Measurements from ENCODE around the gene NIN.
"Not testable (repeated sequence)": the region's sequence is repeated elsewhere in the genome, so short reads cannot be mapped to it uniquely, and the experiment has no call there.

Gene NIN

DNA sequence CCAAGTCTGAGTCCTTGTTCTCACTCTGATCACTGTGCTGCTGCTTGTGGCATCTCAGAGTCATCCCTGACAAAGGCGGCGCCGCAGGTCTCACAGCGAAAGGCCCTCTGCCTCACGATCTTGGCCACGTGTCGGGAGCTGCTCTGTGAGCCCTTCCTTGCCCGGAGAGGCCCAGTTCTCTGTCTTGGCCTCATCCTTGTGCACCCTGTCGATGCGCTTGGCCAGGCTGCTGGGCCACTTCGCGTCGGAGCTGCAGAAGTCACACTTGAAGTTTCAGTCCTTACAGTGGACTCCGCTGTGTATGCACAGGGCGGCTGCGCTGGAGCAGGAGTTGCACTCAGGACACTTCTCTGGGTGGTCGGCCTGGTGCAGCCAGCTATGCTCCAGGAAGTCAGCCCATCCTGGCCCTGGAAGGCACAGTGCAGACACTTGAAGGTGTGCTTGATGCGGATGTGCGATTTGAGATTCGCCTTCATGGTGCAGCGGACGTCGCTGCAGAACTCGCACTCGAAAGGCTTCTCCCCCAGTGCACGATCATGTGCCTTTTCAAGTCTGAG is 126.4 kb downstream of the NIN start:
- no peak for DNase-seq

GRCh38 chr14:50697659-50698290 is 133.2 kb downstream of the NIN start:
- no peak for DNase-seq

DNA sequence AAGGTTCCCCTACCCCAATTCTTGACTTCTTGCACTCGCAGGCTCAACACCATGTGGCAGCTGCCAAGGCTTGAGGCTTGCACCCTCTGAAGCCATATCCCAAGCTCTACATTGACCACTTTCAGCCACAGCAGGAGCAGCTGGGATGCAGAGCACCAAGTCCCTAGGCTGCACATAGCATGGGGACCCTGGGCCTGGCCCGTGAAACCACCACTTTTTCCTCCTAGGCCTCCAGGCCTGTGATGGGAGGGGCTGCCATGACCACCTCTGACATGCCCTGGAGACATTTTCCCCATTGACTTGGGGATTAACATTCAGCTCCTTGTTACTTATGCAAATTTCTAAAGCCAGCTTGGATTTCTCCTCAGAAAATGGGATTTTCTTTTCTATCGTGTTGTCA is 136.7 kb downstream of the NIN start:
- DNase-seq = not testable (repeated sequence)

GRCh38 chr14:50688875-50689274 is 142.1 kb downstream of the NIN start:
- no peak for DNase-seq

DNA sequence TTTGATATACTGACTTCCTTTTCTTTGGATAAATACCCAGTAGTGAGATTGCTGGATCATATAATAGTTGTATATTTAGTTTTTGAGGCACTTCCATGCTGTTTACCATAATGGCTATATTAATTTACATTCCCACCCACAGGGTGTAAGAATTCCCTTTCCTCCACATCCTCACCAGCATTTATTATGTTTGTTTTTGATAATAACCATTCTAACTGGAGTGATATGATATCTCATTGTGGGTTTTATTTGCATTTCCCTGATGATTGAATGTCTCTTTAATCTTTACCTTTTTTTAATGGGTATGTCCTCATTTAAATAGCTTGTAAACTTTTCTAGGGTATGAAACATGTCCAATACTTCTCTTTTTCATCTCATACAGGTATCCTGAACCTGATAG is 151.3 kb downstream of the NIN start:
- no peak for DNase-seq

- DNase-seq = no peak
These were observed 152.8 kb downstream of the NIN start for GRCh38 chr14:50678163-50678562.

DNA sequence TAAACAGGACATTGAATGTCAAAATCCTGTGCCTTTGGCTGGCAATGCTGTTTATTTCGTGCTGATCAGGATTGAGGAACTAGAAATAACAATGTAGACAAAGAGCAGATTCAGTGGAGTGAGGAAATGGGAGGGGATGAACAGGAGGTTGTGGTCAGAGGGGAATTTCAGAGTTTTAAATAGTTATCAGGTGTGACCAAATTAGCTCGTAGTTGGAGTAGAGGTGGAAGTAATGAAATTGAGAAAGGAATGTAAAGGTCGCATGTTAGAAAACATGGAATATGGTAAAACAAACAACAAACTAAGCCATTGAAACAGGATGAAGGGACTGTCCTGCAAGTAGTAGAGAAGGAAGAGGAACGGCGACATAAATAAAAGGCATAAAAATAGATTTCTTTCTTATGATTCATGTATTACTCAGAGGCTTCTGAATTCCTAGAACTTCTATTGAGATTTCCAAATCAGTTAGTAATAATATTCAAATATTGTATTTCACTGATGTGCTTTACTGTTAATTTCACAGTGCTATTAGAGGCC is 153.4 kb downstream of the NIN start:
- DNase-seq = no peak

DNA sequence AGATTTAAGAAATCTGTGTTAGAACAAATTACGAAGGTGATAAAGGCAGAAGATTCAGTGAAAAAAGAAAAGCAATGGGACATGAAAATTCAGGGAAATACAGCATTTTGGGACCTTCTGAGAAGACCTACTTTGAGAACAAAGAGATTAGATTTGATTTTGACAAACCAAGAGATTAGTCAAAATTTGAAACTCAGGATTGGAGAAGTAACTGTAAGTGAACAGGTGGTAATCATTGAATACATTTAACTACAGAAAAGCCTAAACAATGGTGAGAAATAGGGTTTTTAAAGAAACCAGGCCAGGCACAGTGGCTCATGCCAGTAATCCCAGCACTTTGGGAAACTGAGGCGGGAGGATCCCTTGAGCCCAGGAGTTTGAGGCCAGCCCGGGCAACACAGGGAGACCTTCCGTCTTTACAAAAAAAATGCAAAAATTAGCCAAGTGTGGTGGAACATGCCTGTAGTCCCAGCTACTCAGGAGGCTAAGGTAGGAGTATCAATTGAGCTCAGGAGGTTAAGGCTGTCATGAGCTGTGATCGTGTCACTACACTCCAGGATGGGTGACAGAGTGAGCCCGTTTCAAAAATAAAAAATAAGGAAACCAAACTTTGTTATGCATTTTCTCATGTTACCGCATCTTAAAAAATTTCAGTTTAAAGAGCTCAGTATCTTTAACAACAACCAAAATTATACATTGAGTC is 154.0 kb downstream of the NIN start:
- no peak for DNase-seq

- no peak for DNase-seq
These were observed 155.4 kb downstream of the NIN start for GRCh38 chr14:50675597-50675996.

DNA sequence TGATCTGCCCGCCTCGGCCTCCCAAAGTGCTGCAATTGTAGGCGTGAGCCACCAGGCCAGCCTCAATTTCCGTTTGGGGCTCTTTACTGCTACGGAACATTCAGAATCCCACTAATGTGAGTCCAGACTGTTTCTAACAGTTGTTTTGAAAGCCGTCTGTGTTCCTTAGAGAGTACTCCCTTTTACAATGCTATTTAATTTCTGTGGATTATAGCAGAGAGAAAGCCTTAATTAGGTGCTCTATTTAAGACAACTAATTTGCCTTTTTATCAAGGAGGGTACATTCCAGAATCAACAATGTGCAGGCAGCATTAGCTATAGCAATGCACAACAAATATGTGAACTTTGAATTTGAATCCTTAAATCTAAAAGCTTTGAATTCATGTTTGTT is 160.1 kb downstream of the NIN start:
- no peak for DNase-seq

DNA sequence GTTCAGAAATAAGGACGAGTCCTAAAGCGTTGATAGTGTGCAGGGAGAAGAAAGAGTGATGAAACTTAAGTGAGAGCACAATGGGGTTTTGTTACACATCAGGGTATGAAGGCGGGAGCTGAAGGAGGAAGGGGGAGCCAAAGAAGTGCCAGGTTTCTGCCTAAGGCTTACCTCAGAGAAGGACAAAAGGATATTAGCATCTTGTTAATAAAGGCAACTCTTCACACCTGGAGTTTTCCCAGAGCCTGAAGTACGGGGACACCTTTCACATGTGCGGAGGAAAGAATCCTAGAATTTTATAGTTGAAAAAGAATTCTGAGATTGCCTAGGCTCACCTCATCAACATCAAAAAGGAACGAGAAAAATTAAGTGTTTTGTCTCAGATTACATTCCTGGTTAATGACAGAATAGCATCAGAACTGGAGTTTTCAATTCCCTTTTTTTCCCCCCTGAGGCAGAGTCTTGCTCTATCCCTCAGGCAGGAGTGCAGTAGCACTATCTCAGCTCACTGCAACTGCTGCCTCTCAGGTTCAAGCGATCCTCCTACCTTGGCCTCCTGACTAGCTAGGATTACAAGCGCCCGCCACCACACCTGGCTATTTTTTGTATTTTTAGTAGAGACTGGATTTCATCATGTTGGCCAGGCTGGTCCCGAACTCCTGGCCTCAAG is 160.6 kb downstream of the NIN start:
- DNase-seq = no peak
